ENCODE measurements around the gene ANK3.

DNA sequence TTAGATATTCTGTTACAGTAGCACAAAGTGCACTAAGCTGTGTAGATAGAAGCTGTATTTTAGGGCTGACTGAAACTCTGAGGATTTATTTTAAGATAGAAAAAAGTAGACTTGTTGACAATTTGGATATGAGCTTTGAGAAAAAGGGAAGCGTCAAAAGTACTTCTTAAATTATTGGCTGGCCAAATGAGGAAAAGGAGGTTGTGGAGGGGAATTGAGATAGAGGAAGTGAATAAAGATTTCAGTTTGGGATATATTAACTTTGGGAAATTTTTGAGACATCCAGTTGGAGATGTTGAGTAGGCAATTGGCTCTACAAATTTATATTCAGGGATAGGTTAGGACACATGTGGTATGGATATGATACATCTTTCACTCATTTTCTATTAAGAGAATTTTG lies 409.3 kb downstream of the ANK3 start:
- no peak for TF ChIP-seq ZNF391 (tag by site-specific recombination; IDR thresholded peaks at IDR 0.05; ENCODE audit: borderline replicate concordance, low read depth)
- TF ChIP-seq, protein P1, sequence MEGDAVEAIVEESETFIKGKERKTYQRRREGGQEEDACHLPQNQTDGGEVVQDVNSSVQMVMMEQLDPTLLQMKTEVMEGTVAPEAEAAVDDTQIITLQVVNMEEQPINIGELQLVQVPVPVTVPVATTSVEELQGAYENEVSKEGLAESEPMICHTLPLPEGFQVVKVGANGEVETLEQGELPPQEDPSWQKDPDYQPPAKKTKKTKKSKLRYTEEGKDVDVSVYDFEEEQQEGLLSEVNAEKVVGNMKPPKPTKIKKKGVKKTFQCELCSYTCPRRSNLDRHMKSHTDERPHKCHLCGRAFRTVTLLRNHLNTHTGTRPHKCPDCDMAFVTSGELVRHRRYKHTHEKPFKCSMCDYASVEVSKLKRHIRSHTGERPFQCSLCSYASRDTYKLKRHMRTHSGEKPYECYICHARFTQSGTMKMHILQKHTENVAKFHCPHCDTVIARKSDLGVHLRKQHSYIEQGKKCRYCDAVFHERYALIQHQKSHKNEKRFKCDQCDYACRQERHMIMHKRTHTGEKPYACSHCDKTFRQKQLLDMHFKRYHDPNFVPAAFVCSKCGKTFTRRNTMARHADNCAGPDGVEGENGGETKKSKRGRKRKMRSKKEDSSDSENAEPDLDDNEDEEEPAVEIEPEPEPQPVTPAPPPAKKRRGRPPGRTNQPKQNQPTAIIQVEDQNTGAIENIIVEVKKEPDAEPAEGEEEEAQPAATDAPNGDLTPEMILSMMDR (tag by site-specific recombination; IDR thresholded peaks at IDR 0.05) = no peak
- TF ChIP-seq ZNF121 (tag by site-specific recombination; IDR thresholded peaks at IDR 0.05) = no peak
- TF ChIP-seq, protein P2, sequence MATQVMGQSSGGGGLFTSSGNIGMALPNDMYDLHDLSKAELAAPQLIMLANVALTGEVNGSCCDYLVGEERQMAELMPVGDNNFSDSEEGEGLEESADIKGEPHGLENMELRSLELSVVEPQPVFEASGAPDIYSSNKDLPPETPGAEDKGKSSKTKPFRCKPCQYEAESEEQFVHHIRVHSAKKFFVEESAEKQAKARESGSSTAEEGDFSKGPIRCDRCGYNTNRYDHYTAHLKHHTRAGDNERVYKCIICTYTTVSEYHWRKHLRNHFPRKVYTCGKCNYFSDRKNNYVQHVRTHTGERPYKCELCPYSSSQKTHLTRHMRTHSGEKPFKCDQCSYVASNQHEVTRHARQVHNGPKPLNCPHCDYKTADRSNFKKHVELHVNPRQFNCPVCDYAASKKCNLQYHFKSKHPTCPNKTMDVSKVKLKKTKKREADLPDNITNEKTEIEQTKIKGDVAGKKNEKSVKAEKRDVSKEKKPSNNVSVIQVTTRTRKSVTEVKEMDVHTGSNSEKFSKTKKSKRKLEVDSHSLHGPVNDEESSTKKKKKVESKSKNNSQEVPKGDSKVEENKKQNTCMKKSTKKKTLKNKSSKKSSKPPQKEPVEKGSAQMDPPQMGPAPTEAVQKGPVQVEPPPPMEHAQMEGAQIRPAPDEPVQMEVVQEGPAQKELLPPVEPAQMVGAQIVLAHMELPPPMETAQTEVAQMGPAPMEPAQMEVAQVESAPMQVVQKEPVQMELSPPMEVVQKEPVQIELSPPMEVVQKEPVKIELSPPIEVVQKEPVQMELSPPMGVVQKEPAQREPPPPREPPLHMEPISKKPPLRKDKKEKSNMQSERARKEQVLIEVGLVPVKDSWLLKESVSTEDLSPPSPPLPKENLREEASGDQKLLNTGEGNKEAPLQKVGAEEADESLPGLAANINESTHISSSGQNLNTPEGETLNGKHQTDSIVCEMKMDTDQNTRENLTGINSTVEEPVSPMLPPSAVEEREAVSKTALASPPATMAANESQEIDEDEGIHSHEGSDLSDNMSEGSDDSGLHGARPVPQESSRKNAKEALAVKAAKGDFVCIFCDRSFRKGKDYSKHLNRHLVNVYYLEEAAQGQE (tag by site-specific recombination; IDR thresholded peaks at IDR 0.05) = no peak
- TF ChIP-seq, protein P3, sequence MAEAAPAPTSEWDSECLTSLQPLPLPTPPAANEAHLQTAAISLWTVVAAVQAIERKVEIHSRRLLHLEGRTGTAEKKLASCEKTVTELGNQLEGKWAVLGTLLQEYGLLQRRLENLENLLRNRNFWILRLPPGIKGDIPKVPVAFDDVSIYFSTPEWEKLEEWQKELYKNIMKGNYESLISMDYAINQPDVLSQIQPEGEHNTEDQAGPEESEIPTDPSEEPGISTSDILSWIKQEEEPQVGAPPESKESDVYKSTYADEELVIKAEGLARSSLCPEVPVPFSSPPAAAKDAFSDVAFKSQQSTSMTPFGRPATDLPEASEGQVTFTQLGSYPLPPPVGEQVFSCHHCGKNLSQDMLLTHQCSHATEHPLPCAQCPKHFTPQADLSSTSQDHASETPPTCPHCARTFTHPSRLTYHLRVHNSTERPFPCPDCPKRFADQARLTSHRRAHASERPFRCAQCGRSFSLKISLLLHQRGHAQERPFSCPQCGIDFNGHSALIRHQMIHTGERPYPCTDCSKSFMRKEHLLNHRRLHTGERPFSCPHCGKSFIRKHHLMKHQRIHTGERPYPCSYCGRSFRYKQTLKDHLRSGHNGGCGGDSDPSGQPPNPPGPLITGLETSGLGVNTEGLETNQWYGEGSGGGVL (tag by site-specific recombination; IDR thresholded peaks at IDR 0.05) = no peak
- TF ChIP-seq ZNF24 (tag by site-specific recombination; IDR thresholded peaks at IDR 0.05) = no peak
- no peak for TF ChIP-seq ZNF350 (tag by site-specific recombination; IDR thresholded peaks at IDR 0.05)
- TF ChIP-seq, protein P4, sequence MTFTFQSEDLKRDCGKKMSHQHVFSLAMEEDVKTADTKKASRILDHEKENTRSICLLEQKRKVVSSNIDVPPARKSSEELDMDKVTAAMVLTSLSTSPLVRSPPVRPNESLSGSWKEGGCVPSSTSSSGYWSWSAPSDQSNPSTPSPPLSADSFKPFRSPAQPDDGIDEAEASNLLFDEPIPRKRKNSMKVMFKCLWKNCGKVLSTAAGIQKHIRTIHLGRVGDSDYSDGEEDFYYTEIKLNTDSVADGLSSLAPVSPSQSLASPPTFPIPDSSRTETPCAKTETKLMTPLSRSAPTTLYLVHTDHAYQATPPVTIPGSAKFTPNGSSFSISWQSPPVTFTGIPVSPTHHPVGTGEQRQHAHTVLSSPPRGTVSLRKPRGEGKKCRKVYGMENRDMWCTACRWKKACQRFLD (tag by site-specific recombination; IDR thresholded peaks at IDR 0.05) = no peak
- no peak for TF ChIP-seq SP7 (tag by site-specific recombination; IDR thresholded peaks at IDR 0.05)
- no peak for TF ChIP-seq YY1 (tag by site-specific recombination; IDR thresholded peaks at IDR 0.05)
- TF ChIP-seq TCF7L2 (IDR thresholded peaks at IDR 0.05; ENCODE audit: borderline replicate concordance, low read depth, low read length) = no peak
- TF ChIP-seq, protein P5, sequence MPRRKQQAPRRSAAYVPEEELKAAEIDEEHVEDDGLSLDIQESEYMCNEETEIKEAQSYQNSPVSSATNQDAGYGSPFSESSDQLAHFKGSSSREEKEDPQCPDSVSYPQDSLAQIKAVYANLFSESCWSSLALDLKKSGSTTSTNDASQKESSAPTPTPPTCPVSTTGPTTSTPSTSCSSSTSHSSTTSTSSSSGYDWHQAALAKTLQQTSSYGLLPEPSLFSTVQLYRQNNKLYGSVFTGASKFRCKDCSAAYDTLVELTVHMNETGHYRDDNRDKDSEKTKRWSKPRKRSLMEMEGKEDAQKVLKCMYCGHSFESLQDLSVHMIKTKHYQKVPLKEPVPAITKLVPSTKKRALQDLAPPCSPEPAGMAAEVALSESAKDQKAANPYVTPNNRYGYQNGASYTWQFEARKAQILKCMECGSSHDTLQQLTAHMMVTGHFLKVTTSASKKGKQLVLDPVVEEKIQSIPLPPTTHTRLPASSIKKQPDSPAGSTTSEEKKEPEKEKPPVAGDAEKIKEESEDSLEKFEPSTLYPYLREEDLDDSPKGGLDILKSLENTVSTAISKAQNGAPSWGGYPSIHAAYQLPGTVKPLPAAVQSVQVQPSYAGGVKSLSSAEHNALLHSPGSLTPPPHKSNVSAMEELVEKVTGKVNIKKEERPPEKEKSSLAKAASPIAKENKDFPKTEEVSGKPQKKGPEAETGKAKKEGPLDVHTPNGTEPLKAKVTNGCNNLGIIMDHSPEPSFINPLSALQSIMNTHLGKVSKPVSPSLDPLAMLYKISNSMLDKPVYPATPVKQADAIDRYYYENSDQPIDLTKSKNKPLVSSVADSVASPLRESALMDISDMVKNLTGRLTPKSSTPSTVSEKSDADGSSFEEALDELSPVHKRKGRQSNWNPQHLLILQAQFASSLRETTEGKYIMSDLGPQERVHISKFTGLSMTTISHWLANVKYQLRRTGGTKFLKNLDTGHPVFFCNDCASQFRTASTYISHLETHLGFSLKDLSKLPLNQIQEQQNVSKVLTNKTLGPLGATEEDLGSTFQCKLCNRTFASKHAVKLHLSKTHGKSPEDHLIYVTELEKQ (tag by site-specific recombination; IDR thresholded peaks at IDR 0.05; ENCODE audit: borderline replicate concordance) = no peak
